HEK293T (cell line): ENCODE measurements around the gene SLC17A9.

ENCODE experiments used
- BHLHE40 ChIP-seq: fragments of 450-650 bp; IDR thresholded peaks from 2 replicates; pipeline ENCODE4 v1.6.1; 2016; ENCODE audit warnings: mild to moderate bottlenecking, moderate library complexity, borderline replicate concordance
- ELF4 ChIP-seq: fragments of 450-650 bp; IDR thresholded peaks from 2 replicates; pipeline ENCODE4 v1.6.1; 2017; ENCODE audit warnings: antibody characterized with exemption
- FOXM1 ChIP-seq: fragments of 450-650 bp; IDR thresholded peaks from 2 replicates; pipeline ENCODE4 v1.6.1; 2017; ENCODE audit warnings: mild to moderate bottlenecking, borderline replicate concordance
- PKNOX1 ChIP-seq: fragments of 450-650 bp; IDR thresholded peaks from 2 replicates; pipeline ENCODE4 v1.6.1; 2016
- SUZ12 ChIP-seq: fragments of 450-650 bp; IDR thresholded peaks from 2 replicates; pipeline ENCODE4 v1.6.1; 2016; ENCODE audit warnings: mild to moderate bottlenecking

DNA sequence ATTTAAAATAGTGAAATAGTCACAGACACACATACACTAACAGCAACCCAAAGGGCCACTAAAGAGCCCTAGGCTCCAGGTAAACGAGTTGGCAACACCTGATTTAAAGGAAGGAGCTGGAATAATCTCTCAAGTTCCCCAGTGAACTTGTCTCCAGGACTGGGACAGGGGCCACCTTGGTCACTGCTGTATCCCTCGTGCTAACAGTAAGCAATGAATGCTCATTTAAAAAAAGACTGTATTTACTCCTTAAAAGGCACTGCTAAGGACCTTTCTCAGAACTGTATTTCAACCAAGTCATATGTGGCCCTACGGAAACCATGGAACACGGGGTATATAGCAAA is 27.5 kb upstream of the SLC17A9 start:
- no peak for TF ChIP-seq ELF4
- TF ChIP-seq FOXM1 = no peak
- TF ChIP-seq BHLHE40 = no peak
- no peak for TF ChIP-seq PKNOX1
- no peak for TF ChIP-seq SUZ12
